ENCODE data around the gene RASGEF1B. TPM values are rescaled to one million over a fixed set of nuclear protein-coding genes. Genes with fewer than 3 reads are reported as not detected.

RASGEF1B gene
- total RNA-seq, 1 experiment from 2014 or later = 7.5 TPM

- Mint-ChIP-seq H3K27me3 (ENCODE audit: low read depth) (no peaks in the 10 kb centered on the region), H3K36me3 (ENCODE audit: insufficient read depth in 1 of 3, low read depth in 3 of 3) (0 out of 7 replicates have a peak, but pooled peaks cover 0 to 3% (median 0%) of the 10 kb centered on the region in 3 experiments), H3K4me3 (no peak overlapping the region), H3K27ac (no peak overlapping the region), H3K9me3 (no peaks in the 10 kb centered on the region; a peak in 1 of 5 replicates), H3K4me1 (peaks cover 38 to 43% of the 10 kb centered on the region in 2 experiments)
- no peak overlapping the region for H3K27ac ChIP-seq (ENCODE audit: insufficient read length, low read depth, low read length)
- H2BK12ac ChIP-seq (ENCODE audit: insufficient read length, low read depth, low read length) = no peak overlapping the region
- H3K56ac ChIP-seq (ENCODE audit: insufficient read length, low read depth, low read length) = no peak overlapping the region
- no peak overlapping the region for H2BK120ac ChIP-seq (ENCODE audit: low read depth, low read length, poor library complexity, severe bottlenecking)
- no peak overlapping the region for H3K18ac ChIP-seq (ENCODE audit: insufficient read length, low read depth, low read length)
- no peak overlapping the region for H2AFZ ChIP-seq (ENCODE audit: low read length)
- no peak for TF ChIP-seq CTCF (conservative IDR thresholded peaks at IDR 0.05)
- no peak overlapping the region for H3K4ac ChIP-seq (ENCODE audit: low read depth, low read length)
- peaks cover 9% of the 10 kb centered on the region; the same call in 1 of the 2 replicates for H3K4me1 ChIP-seq (ENCODE audit: insufficient read depth, low read length)
- H4K20me1 ChIP-seq (ENCODE audit: control insufficient read depth, insufficient read depth, insufficient read length) = no peaks in the 10 kb centered on the region
- H3K9ac ChIP-seq (ENCODE audit: extremely low read depth, insufficient read length, low read length) = no peak overlapping the region
- no peak overlapping the region for H4K8ac ChIP-seq (replicated peaks; ENCODE audit: insufficient read length, low read depth, low read length)
- no peak overlapping the region for H4K91ac ChIP-seq (ENCODE audit: insufficient read length, low read depth, low read length)
- no peaks in the 10 kb centered on the region for H3K23me2 ChIP-seq (ENCODE audit: insufficient read length, low read depth, low read length, poor library complexity, severe bottlenecking)
- H3K23ac ChIP-seq (ENCODE audit: insufficient read length, low read depth, low read length) = no peak overlapping the region
- no CpG with 5 or more reads among the region's 6 CpGs for WGBS (ENCODE audit: extremely low coverage, insufficient read length, low lambda C conversion rate)
- H3K27me3 ChIP-seq (ENCODE audit: insufficient read depth, low read length) = no peaks in the 10 kb centered on the region
- no peak overlapping the region for H2AK5ac ChIP-seq (ENCODE audit: insufficient read length, low read length)
- H3T11ph ChIP-seq (ENCODE audit: low read length) = no peak overlapping the region
- H2BK20ac ChIP-seq (ENCODE audit: low read depth, low read length, poor library complexity, severe bottlenecking) = no peak overlapping the region
- no peak overlapping the region for H4K5ac ChIP-seq (ENCODE audit: insufficient read length, low read depth, low read length)
- no peak overlapping the region for H3K14ac ChIP-seq (ENCODE audit: insufficient read depth, low read length)
- no peak overlapping the region for H2BK5ac ChIP-seq (ENCODE audit: insufficient read length, low read length)
- H3K9me3 ChIP-seq (ENCODE audit: control insufficient read depth, low read depth, low read length) = no peaks in the 10 kb centered on the region
- no peaks in the 10 kb centered on the region for H3K79me1 ChIP-seq (ENCODE audit: insufficient read depth, low read depth, low read length, poor library complexity, severe bottlenecking)
- no peak overlapping the region for H2BK15ac ChIP-seq (ENCODE audit: low read depth, low read length)
- no peaks in the 10 kb centered on the region for H3K79me2 ChIP-seq (ENCODE audit: insufficient read depth, low read length)
- no peak overlapping the region for H3K4me2 ChIP-seq (ENCODE audit: insufficient read depth, insufficient read length, low read length)
- DNase-seq = no peak
Measured at GRCh38 chr4:81516241-81516640, 44.5 kb upstream of the RASGEF1B start.

All from H9 (cell line).